H1 (cell line): ENCODE data around the gene THRB. TPM values are rescaled to one million over a fixed set of nuclear protein-coding genes. Genes with fewer than 3 reads are reported as not detected.

ENCODE experiments used
- CTCF ChIA-PET: fragments of 300-600 bp; sonication (Branson Sonifier 250); formaldehyde crosslinking; loops from one replicate; lab custom pipeline; 2021; ENCODE audit not compliant: partially characterized antibody; lab: Charles Lee
- POLR2A ChIA-PET: fragments of 300-600 bp; sonication (Branson Sonifier 250); formaldehyde crosslinking; loops from one replicate; lab custom pipeline; 2021; ENCODE audit warnings: inconsistent platforms; ENCODE audit not compliant: partially characterized antibody; lab: Charles Lee
- DNase-seq, 2 experiments: peaks; one replicate each; pipeline versions ENCODE4 v3.0.0 to v3.0.0-alpha.2; 2010 to 2022; ENCODE audit warnings: low spot score in 2 of 2, low read depth in 1 of 2, mixed read lengths in 1 of 2
- FAIRE-seq: peaks from 2 replicates; lab custom pipeline; 2011; peaks lifted over from hg19 to GRCh38; lab: Jason Lieb, UNC
- H2AFZ ChIP-seq: 2 replicates; pipeline ENCODE4 v1.8.1; 2012; ENCODE audit warnings: low read length, inconsistent platforms
- H2AK5ac ChIP-seq: 2 replicates; pipeline ENCODE4 v1.6.1; 2013; ENCODE audit warnings: low read depth, low read length
- H2BK120ac ChIP-seq: replicated peaks from 2 replicates; pipeline ENCODE3; 2013; ENCODE audit warnings: low read depth, low read length, inconsistent platforms
- H2BK12ac ChIP-seq: 2 replicates; pipeline ENCODE4 v1.6.1; 2013; ENCODE audit warnings: low read depth, low read length
- H2BK15ac ChIP-seq: 2 replicates; pipeline ENCODE4 v1.6.1; 2013; ENCODE audit warnings: low read length
- H2BK20ac ChIP-seq: 2 replicates; pipeline ENCODE4 v1.6.1; 2013; ENCODE audit warnings: low read length
- H2BK5ac ChIP-seq: 2 replicates; pipeline ENCODE4 v1.6.1; 2013; ENCODE audit warnings: low read depth, low read length
- H3K14ac ChIP-seq: 2 replicates; pipeline ENCODE4 v1.6.1; 2013; ENCODE audit warnings: inconsistent platforms; ENCODE audit not compliant: insufficient read length
- H3K18ac ChIP-seq: 2 replicates; pipeline ENCODE4 v1.6.1; 2013; ENCODE audit warnings: low read length; ENCODE audit errors: extremely low read depth
- H3K23ac ChIP-seq: 2 replicates; pipeline ENCODE4 v1.6.1; 2013; ENCODE audit warnings: inconsistent platforms; ENCODE audit not compliant: insufficient read length
- H3K23me2 ChIP-seq: 2 replicates; pipeline ENCODE4 v1.6.1; 2013; ENCODE audit warnings: low read depth, low read length
- H3K27ac ChIP-seq: 2 replicates; pipeline ENCODE4 v1.6.1; 2011; ENCODE audit warnings: low read depth, low read length, inconsistent platforms
- H3K27me3 ChIP-seq, 4 experiments: replicated peaks in 1 of 4; 1 replicate in 1 of 4; 2 replicates in 3 of 4; pipeline versions ENCODE4 v1.6.1 to v1.8.1; 2011 to 2013; ENCODE audit warnings: low read length in 3 of 4, mild to moderate bottlenecking in 3 of 4, inconsistent platforms in 2 of 4, mixed read lengths in 2 of 4, moderate library complexity in 1 of 4; ENCODE audit not compliant: control insufficient read depth in 3 of 4, insufficient read depth in 3 of 4; ENCODE audit errors: extremely low read depth in 1 of 4
- H3K36me3 ChIP-seq, 4 experiments: 2 replicates each; pipeline versions ENCODE4 v1.6.1 to v1.8.1; 2011 to 2013; ENCODE audit warnings: mild to moderate bottlenecking in 4 of 4, low read length in 3 of 4, moderate library complexity in 2 of 4, control low read depth in 1 of 4, inconsistent platforms in 1 of 4; ENCODE audit not compliant: insufficient read depth in 4 of 4, control insufficient read depth in 2 of 4
- H3K4ac ChIP-seq: replicated peaks from 2 replicates; pipeline ENCODE3; 2013; ENCODE audit warnings: low read length, low read depth, mixed read lengths, inconsistent platforms; ENCODE audit not compliant: insufficient read length
- H3K4me1 ChIP-seq, 4 experiments: replicated peaks in 1 of 4; 1 replicate in 1 of 4; 2 replicates in 3 of 4; pipeline versions ENCODE4 v1.6.1 to v1.8.1; 2011 to 2013; ENCODE audit warnings: low read length in 3 of 4, inconsistent platforms in 2 of 4, mixed read lengths in 1 of 4; ENCODE audit not compliant: insufficient read depth in 4 of 4, control insufficient read depth in 3 of 4
- H3K4me2 ChIP-seq, 2 experiments: 2 replicates each; pipeline versions ENCODE4 v1.6.1 to v1.8.1; 2011 to 2013; ENCODE audit warnings: low read depth in 2 of 2, low read length in 2 of 2, control low read depth in 1 of 2, inconsistent platforms in 1 of 2, mild to moderate bottlenecking in 1 of 2; ENCODE audit not compliant: insufficient read depth in 1 of 2
- H3K4me3 ChIP-seq, 4 experiments: fragments of 200-600, 300-600 bp in 1 of 4; sonication (generic), shearing (Covaris generic), sonication (Bioruptor Twin) in 1 of 4; 2 replicates each; pipeline versions ENCODE4 v1.5.1 to v1.8.1; 2011 to 2016; ENCODE audit warnings: low read length in 4 of 4, low read depth in 3 of 4, control low read depth in 2 of 4, inconsistent platforms in 2 of 4, mild to moderate bottlenecking in 2 of 4, mixed read lengths in 1 of 4, moderate library complexity in 1 of 4; ENCODE audit not compliant: insufficient read depth in 2 of 4; ENCODE audit errors: extremely low read depth in 1 of 4
- H3K56ac ChIP-seq: replicated peaks from 2 replicates; pipeline ENCODE3; 2013; ENCODE audit warnings: low read depth, mild to moderate bottlenecking, mixed read lengths, low read length, inconsistent platforms; ENCODE audit not compliant: insufficient read length
- H3K79me1 ChIP-seq: 2 replicates; pipeline ENCODE4 v1.6.1; 2013; ENCODE audit warnings: low read depth, low read length, control low read depth
- H3K79me2 ChIP-seq, 2 experiments: 2 replicates each; pipeline versions ENCODE4 v1.6.1 to v1.8.1; 2012 to 2013; ENCODE audit warnings: low read length in 2 of 2, mild to moderate bottlenecking in 2 of 2, inconsistent platforms in 1 of 2; ENCODE audit not compliant: insufficient read depth in 2 of 2, control insufficient read depth in 1 of 2
- H3K9ac ChIP-seq, 4 experiments: replicated peaks in 1 of 4; 1 replicate in 1 of 4; 2 replicates in 3 of 4; pipeline versions ENCODE4 v1.6.1 to v1.8.1; 2011 to 2013; ENCODE audit warnings: low read depth in 3 of 4, low read length in 3 of 4, control low read depth in 2 of 4, mild to moderate bottlenecking in 2 of 4, moderate library complexity in 2 of 4, inconsistent platforms in 1 of 4; ENCODE audit errors: extremely low read depth in 1 of 4
- H3K9me3 ChIP-seq, 2 experiments: 2 replicates each; pipeline versions ENCODE4 v1.6.1 to v1.8.1; 2012 to 2013; ENCODE audit warnings: mild to moderate bottlenecking in 2 of 2, moderate library complexity in 2 of 2, control low read depth in 1 of 2, inconsistent platforms in 1 of 2, low read depth in 1 of 2, low read length in 1 of 2, mixed read lengths in 1 of 2; ENCODE audit not compliant: insufficient read depth in 2 of 2
- H4K20me1 ChIP-seq, 2 experiments: replicated peaks in 1 of 2; 2 replicates each; pipeline versions ENCODE3 to v1.8.1; 2011 to 2013; ENCODE audit warnings: inconsistent platforms in 2 of 2, low read length in 2 of 2, mild to moderate bottlenecking in 1 of 2; ENCODE audit not compliant: insufficient read depth in 2 of 2, control insufficient read depth in 1 of 2
- H4K5ac ChIP-seq: 2 replicates; pipeline ENCODE4 v1.6.1; 2013; ENCODE audit warnings: low read length, low read depth, mixed read lengths, inconsistent platforms; ENCODE audit not compliant: insufficient read length
- H4K8ac ChIP-seq: 2 replicates; pipeline ENCODE4 v1.8.0; 2013; ENCODE audit warnings: mild to moderate bottlenecking, moderate library complexity, low read length, inconsistent platforms; ENCODE audit not compliant: insufficient read depth; ENCODE audit errors: extremely low read depth
- H4K91ac ChIP-seq: replicated peaks from 2 replicates; pipeline ENCODE3; 2013; ENCODE audit warnings: low read length, mixed read lengths, inconsistent platforms; ENCODE audit not compliant: insufficient read length
- CREB1 ChIP-seq: IDR thresholded peaks from 2 replicates; pipeline ENCODE4 v1.6.1; 2012; ENCODE audit warnings: inconsistent platforms
- HDAC6 ChIP-seq: IDR thresholded peaks from one replicate; pipeline ENCODE4 v1.7.1; 2012; ENCODE audit warnings: low read depth, mild to moderate bottlenecking, inconsistent platforms, low read length, moderate library complexity
- JUND ChIP-seq: IDR thresholded peaks from 2 replicates; pipeline ENCODE4 v1.6.1; 2011; ENCODE audit warnings: mild to moderate bottlenecking, improper control_type of control experiment, low read length
- KDM1A ChIP-seq: fragments of 200-600, 300-600 bp; sonication (generic); IDR thresholded peaks from 2 replicates; pipeline ENCODE4 v1.7.1; 2016; ENCODE audit warnings: mild to moderate bottlenecking, low read length, borderline replicate concordance
- SP2 ChIP-seq: IDR thresholded peaks from 2 replicates; pipeline ENCODE4 v1.6.1; 2012; ENCODE audit warnings: mild to moderate bottlenecking, low read length, inconsistent platforms
- SUZ12 ChIP-seq: fragments of 200-600 bp; sonication (generic); IDR thresholded peaks from 2 replicates; pipeline ENCODE4 v1.6.1; 2012; ENCODE audit warnings: mild to moderate bottlenecking, inconsistent platforms, low read length, moderate library complexity, mixed read lengths
- TAF7 ChIP-seq: optimal IDR thresholded peaks from 2 replicates; pipeline ENCODE3; 2011; ENCODE audit warnings: low read depth, mild to moderate bottlenecking, inconsistent platforms, low read length, moderate library complexity, borderline replicate concordance
- TBP ChIP-seq: IDR thresholded peaks from 2 replicates; pipeline ENCODE4 v1.6.1; 2011; ENCODE audit warnings: low read depth, low read length, improper control_type of control experiment
- TEAD4 ChIP-seq: IDR thresholded peaks from 2 replicates; pipeline ENCODE4 v1.6.1; 2012; ENCODE audit warnings: low read depth, low read length, inconsistent platforms, mixed read lengths
- WGBS, 2 experiments: shearing (Covaris generic) in 1 of 2; methylation state at CpG; one replicate each; pipeline versions ENCODE4 v1.1.6 to v1.1.7; 2013 to 2015; ENCODE audit warnings: low lambda C conversion rate in 2 of 2, mixed read lengths in 2 of 2, inconsistent platforms in 1 of 2, low coverage in 1 of 2, missing lambda C conversion rate in 1 of 2; ENCODE audit not compliant: insufficient replicate concordance in 2 of 2, insufficient coverage in 1 of 2, insufficient read length in 1 of 2; ENCODE audit errors: extremely low coverage in 1 of 2, missing lambda C conversion rate in 1 of 2; 5-methylcytosine and 5-hydroxymethylcytosine counted together
- polyA plus RNA-seq, 7 experiments: library from polyadenylated mRNA; depleted of rRNA in 3 of 7; stranded (reverse) in 5 of 7; unstranded in 2 of 7; fragments of >200 nt in 5 of 7; fragments of 200-250 nt in 2 of 7; gene quantifications; 1 replicate in 5 of 7; 2 replicates in 1 of 7; 4 replicates in 1 of 7; pipeline versions ENCODE4 v1.2.1 to v1.2.3, GENCODE V29; 2011 to 2013; ENCODE audit warnings: missing spikeins in 2 of 7, mixed read lengths in 2 of 7
- total RNA-seq: library from RNA; stranded (reverse); fragmentation: NEBNext Ultra II Directional; extraction: Animal tissue kit (Norgen Biotek cat#: 25700); gene quantifications from 2 replicates; pipeline ENCODE4 v1.2.1, GENCODE V29; 2021
- TF ChIP-seq, protein P1 (sequence below): IDR thresholded peaks from 2 replicates; pipeline ENCODE4 v1.6.1; 2011; ENCODE audit warnings: low read length, improper control_type of control experiment
- TF ChIP-seq, protein P2 (sequence below): IDR thresholded peaks from 2 replicates; pipeline ENCODE4 v1.6.1; 2012; ENCODE audit warnings: inconsistent platforms

The THRB gene
- total and polyA plus RNA-seq, 2 of the 8 experiments (the other 6 are each of a cell fraction or from before 2014, with no cell fraction given): 0.98 to 3.9 TPM

GRCh38 chr3:24454856-24455255 lies 39.8 kb downstream of the THRB start:
- no peaks in the 10 kb centered on the region for H3K79me1 ChIP-seq
- H4K8ac ChIP-seq: no peak overlapping the region
- H3K4me1 ChIP-seq: no peaks in the 10 kb centered on the region
- WGBS, 2 experiments: 74% methylated on average over 3 of the region's 3 CpGs; no CpG with 5 or more reads in 1 of the 2 experiments
- H3K79me2 ChIP-seq: no peaks in the 10 kb centered on the region
- no peak overlapping the region for H2BK12ac ChIP-seq
- H3K14ac ChIP-seq: no peak overlapping the region
- no peaks in the 10 kb centered on the region for H4K20me1 ChIP-seq
- H3K4ac ChIP-seq: no peak overlapping the region
- H4K5ac ChIP-seq: no peak overlapping the region
- H2BK15ac ChIP-seq: no peak overlapping the region
- no peak overlapping the region for H2AK5ac ChIP-seq
- H3K36me3 ChIP-seq: no peaks in the 10 kb centered on the region
- no peak overlapping the region for H3K56ac ChIP-seq
- H2BK120ac ChIP-seq: no peak overlapping the region
- no peak overlapping the region for H2BK5ac ChIP-seq
- H4K91ac ChIP-seq: no peak overlapping the region
- H2BK20ac ChIP-seq: no peak overlapping the region
- H3K23me2 ChIP-seq: no peaks in the 10 kb centered on the region
- ChIA-PET POLR2A (no interaction called here), CTCF (no interaction called here)
- H3K4me3 ChIP-seq: no peak overlapping the region
- no peaks in the 10 kb centered on the region for H3K27me3 ChIP-seq
- FAIRE-seq (no peak), DNase-seq (no peak)
- H3K4me2 ChIP-seq: no peak overlapping the region
- H2AFZ ChIP-seq: no peak overlapping the region
- no peak overlapping the region for H3K23ac ChIP-seq
- no peak overlapping the region for H3K27ac ChIP-seq
- no peak overlapping the region for H3K18ac ChIP-seq
- H3K9ac ChIP-seq: no peak overlapping the region
- H3K9me3 ChIP-seq: no peaks in the 10 kb centered on the region
- TF ChIP-seq HDAC6 (no peak), TAF7 (no peak), TBP (no peak), SP2 (no peak), JUND (no peak), CREB1 (no peak), KDM1A (no peak), SUZ12 (no peak), TEAD4 (no peak)
- TF ChIP-seq, protein P1, sequence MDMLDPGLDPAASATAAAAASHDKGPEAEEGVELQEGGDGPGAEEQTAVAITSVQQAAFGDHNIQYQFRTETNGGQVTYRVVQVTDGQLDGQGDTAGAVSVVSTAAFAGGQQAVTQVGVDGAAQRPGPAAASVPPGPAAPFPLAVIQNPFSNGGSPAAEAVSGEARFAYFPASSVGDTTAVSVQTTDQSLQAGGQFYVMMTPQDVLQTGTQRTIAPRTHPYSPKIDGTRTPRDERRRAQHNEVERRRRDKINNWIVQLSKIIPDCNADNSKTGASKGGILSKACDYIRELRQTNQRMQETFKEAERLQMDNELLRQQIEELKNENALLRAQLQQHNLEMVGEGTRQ: no peak
- TF ChIP-seq, protein P2, sequence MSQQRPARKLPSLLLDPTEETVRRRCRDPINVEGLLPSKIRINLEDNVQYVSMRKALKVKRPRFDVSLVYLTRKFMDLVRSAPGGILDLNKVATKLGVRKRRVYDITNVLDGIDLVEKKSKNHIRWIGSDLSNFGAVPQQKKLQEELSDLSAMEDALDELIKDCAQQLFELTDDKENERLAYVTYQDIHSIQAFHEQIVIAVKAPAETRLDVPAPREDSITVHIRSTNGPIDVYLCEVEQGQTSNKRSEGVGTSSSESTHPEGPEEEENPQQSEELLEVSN: no peak
